Measurements from ENCODE around the gene ELP5. TPM values are rescaled to one million over a fixed set of nuclear protein-coding genes. Genes with fewer than 3 reads are reported as not detected.

The ELP5 gene
- total and polyA plus RNA-seq, 2 experiments from 2014 or later = 38.3 to 41.4 TPM

GRCh38 chr17:7211491-7212273 is 40.3 kb upstream of the ELP5 start:
- H2AFZ ChIP-seq = no peak overlapping the region

More at GRCh38 chr17:7211491-7212273, 40.3 kb upstream of the ELP5 start:
- DNase-seq (ENCODE audit: low spot score) = peak; percentile 76
- no peaks in the 10 kb centered on the region; the same call in 1 of the 2 replicates for H4K20me1 ChIP-seq (replicated peaks; ENCODE audit: insufficient read depth)
- H3K27ac ChIP-seq (ENCODE audit: low read depth) = no peak overlapping the region
- H3K4me1 ChIP-seq (ENCODE audit: insufficient read depth) = peaks cover 55% of the 10 kb centered on the region
- Mint-ChIP-seq H3K27me3 (ENCODE audit: insufficient read depth, low read depth, poor library complexity) (peaks cover 26% of the 10 kb centered on the region), H3K4me3 (peak overlapping the region; percentile 82), H3K4me1 (peaks cover 61% of the 10 kb centered on the region), H3K9me3 (no peaks in the 10 kb centered on the region), H3K36me3 (ENCODE audit: low read depth) (peaks cover 3% of the 10 kb centered on the region; the same call in 2 of the 3 replicates), H3K27ac (peak overlapping the region; percentile 16)
- peaks cover 53% of the 10 kb centered on the region for H3K79me2 ChIP-seq (replicated peaks; ENCODE audit: insufficient read depth)
- H3K27me3 ChIP-seq (ENCODE audit: insufficient read depth) = no peaks in the 10 kb centered on the region
- H3K9me2 ChIP-seq (ENCODE audit: insufficient read depth) = no peaks in the 10 kb centered on the region
- ATAC-seq = no peak
- H3K4me3 ChIP-seq = peak overlapping the region; percentile 80
- H3K36me3 ChIP-seq (ENCODE audit: insufficient read depth) = no peaks in the 10 kb centered on the region
- H3F3A ChIP-seq (replicated peaks; ENCODE audit: low read depth) = peaks cover 20% of the 10 kb centered on the region
- no peak for TF ChIP-seq ZNF331 (CRISPR knock-in tag; IDR thresholded peaks at IDR 0.05; ENCODE audit: low read depth)
- no peak for TF ChIP-seq JUNB (IDR thresholded peaks at IDR 0.05; ENCODE audit: unreplicated experiment)
- TF ChIP-seq REST (IDR thresholded peaks at IDR 0.05; ENCODE audit: unreplicated experiment) = no peak
- TF ChIP-seq POLR2AphosphoS5 (IDR thresholded peaks at IDR 0.05; ENCODE audit: low read depth) = peak; percentile 21; the same call in 1 of the 2 replicates
- TF ChIP-seq ETS1 (IDR thresholded peaks at IDR 0.05) = no peak
- peak overlapping the region; percentile 98 for H3K4me2 ChIP-seq

All from GM23338 (cell line).